ENCODE data around the gene CACNB2.

CACNB2 gene

DNA sequence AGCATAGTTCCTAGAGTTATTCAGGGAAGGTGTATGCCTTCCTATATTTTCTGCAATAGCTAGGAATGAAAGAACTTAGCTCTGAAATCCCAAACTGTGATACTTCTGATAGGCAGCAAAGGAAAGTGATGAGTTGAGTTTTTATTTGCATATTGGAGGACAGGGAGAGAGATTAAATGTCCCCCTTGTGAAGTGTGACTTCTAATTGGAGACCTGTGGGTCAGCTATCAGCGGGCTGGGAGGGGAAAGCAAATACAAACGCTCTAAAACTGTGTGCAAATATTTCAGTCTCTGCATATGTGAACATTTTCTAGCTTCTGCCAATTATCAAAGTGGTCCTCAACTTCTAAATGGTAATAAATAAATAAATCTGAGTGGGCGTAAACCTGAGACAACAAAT is 203.3 kb downstream of the CACNB2 start:
- no peak for DNase-seq

GRCh38 chr10:18345308-18345707 is 205.1 kb downstream of the CACNB2 start:
- DNase-seq, result no peak

DNA sequence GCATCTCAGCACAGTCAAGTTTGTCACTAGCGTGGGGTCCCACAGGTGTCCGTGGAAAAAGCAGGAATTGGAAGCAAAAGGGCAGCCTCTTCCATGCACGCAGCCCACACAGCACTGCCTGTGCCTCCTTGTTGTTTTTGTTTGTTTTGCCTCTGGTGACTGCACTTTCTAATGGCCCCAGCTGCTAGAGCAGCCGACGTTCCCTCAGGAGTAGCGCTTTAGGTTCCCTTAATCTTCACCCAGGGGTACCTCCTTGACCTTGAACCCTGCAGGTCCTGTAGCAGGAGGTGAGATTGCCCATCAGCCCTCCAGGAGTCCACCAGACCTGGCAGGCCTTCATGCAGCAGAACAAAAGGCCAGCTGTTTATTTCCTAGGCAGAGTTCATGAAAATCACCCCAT is 210.1 kb downstream of the CACNB2 start:
- DNase-seq, result no peak

DNA sequence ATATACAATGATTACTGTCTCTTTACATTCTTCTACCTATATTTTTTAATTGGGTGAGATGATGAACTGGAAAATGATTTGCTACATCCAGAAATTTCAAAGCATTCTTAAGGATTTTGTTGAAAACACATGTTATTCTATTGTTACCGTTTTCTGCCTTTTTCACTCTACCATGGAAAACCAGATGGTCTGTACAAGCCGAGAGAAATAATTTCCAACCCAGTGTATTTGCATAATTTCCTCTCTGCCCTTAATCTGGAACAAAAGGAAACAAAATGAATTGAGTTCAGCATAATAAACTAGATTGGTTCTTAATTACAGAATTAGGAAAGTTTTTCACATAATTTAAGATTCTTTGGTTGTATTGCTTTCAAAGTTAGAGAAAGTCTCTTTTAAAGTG is 211.2 kb downstream of the CACNB2 start:
- DNase-seq, result no peak

DNA sequence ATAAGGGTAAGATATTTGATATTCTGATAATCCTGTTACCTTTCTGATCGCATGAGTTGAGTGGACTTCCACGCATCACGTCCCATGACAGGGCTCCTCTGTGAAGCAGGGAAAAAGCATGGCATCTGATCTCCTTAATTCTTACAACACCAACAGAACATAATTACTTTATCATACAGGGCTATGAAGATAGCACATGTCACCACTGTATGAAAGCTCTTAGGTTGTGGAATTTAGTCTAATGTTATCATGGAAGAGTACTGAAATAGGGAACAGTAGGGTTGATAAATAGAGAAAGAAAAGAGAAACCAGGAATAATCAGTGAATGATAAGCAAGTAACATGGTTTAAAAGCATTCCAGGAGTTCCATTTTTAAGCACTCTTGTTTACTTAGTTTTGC is 212.0 kb downstream of the CACNB2 start:
- no peak for DNase-seq

DNA sequence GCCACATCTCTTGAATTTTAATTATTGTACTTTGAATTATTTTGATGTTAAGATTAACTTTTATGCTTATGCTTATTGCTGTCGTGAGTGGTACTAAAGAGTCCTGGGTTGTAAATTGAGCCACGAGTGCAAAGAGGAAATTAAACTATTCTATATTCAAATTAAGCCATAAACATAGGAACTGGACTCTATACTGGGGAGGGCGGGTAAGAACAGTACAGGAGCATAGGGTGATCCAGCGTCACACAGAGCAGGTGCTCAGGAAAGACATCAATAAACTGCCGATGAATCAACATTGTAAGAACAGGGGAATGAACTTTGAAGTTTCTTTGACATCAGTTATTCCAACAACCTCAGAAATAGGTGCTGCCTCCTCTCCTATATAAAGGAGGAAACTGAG is 219.6 kb downstream of the CACNB2 start:
- DNase-seq, result no peak

DNA sequence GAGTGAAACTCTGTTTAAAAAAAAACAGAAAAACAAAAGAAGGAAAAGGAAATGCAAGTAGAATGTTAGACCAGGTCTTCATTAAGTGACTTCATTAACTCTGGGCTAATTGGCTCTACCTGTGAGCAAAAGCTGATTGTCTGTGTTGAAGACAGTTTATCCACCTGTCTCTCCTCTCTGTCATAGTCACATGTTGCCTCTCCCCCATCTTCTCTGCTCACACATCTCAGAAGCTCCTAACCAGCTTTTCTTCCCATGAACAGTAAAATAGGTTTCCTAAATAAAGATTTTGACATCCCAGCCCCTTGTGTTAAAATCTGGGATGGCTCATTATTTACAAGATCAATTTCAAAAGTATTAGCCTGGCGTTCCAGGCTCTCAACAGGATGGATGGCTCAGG is 222.7 kb downstream of the CACNB2 start:
- DNase-seq, result no peak

- DNase-seq, result no peak
These were observed 225.0 kb downstream of the CACNB2 start for GRCh38 chr10:18364987-18365775.

GRCh38 chr10:18367840-18368239 is 227.6 kb downstream of the CACNB2 start:
- no peak for DNase-seq

GRCh38 chr10:18368273-18368672 is 228.0 kb downstream of the CACNB2 start:
- no peak for DNase-seq

DNA sequence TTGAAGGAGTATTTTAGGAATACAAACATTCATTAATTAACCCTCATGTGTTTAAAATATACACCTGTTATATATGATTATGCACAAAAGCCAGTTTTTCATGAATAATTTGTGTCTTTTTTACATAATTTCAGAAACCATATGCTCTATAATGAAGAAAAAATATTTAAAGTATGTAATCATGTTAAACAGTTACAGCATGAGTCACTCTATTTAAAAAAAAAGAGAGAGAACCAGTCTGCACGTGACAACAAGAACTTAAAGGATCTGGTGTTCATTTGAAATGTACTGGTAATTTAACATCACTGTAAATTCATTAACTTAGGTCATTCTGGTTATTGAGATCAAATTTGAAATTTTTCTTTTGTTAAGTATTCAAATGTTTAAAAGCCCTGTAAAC is 228.5 kb downstream of the CACNB2 start:
- no peak for DNase-seq

DNA sequence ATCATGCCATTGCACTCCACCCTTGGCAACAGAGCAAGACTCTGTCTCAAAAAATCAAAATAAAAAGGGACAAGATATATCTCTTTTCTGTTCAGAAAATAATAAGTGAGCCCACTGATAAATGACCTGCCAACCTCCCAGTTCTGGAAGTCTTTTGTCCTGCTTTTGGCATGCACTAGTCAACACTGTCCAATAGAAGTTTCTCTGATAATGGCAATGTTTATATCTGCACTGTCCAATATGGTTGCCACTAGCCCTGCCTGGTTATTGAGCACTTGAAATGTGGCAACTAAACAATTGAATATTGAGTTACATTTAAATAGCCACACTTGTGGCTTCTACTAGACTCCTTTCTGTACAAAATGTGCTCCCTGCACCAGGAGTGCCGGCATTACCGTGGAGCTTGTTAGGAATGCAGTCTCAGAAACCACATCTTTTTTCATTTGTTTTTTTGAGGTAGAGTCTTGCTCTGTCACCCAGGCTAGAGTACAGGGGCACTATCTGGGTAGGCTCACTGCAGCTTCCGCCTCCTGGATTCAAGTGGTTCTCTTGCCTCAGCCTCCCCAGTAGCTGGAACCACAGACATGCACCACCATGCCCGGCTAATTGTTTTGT is 229.7 kb downstream of the CACNB2 start:
- no peak for DNase-seq

DNA sequence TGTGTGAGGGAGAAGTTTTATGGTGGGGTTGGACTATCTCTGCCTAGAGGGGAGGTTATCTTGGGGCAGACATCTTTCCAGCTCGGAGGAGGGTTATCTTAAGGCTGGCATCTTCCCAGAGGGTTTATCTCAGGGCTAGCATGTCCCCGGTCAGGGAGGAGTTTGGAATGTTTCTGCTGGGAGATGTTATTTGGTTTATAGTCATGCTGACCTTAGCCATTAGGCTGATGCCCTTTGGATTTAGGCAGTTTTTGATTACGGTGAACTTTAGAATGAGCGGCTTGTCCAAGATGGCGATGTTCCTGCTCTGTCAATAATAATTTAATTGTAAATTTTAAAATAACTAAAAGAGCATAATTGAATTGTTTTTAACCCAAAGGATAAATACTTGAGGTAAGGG is 236.4 kb downstream of the CACNB2 start:
- no peak for DNase-seq

GRCh38 chr10:18377898-18378297 is 237.7 kb downstream of the CACNB2 start:
- no peak for DNase-seq

DNA sequence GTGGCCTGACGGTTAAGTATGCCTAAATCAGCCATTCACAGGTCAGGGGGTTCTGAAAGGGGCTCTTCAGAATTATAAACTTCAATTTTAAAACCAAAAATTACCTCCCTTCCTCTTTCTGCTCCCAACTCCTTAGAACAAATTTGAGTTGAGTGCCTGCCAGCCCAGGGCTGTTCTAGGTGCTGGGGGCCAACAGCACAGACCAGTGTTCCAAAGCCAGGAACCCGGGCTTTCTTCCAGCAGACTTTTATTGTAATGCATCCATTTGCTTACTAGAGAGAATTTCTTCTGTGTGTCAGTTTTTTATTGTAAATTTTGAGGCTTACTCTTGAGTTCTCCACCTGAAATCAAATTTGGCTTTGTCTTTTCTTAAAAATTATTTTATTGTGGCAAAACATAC is 238.5 kb downstream of the CACNB2 start:
- no peak for DNase-seq

GRCh38 chr10:18381679-18382078 is 241.5 kb downstream of the CACNB2 start:
- DNase-seq, result no peak

DNA sequence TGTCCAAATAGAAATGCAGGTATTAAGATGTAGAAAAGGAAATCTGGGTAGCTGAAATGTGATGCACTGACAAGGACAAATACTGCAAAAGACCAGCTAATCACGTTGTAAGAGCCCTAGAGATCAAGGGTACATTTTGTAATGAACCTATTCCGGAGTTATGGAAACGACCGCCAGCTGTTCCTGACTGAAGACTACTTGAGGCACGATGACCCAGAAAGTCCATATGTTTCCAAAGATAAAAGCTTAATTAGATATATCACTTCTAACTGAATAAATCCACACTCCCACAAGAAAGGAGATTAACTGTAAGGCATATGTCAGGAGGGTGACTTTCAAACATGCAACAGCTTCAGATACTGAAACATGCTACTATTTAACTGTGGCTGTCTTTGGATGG is 257.7 kb downstream of the CACNB2 start:
- no peak for DNase-seq

- DNase-seq, result no peak
These were observed 258.9 kb downstream of the CACNB2 start for GRCh38 chr10:18399158-18399557.

DNA sequence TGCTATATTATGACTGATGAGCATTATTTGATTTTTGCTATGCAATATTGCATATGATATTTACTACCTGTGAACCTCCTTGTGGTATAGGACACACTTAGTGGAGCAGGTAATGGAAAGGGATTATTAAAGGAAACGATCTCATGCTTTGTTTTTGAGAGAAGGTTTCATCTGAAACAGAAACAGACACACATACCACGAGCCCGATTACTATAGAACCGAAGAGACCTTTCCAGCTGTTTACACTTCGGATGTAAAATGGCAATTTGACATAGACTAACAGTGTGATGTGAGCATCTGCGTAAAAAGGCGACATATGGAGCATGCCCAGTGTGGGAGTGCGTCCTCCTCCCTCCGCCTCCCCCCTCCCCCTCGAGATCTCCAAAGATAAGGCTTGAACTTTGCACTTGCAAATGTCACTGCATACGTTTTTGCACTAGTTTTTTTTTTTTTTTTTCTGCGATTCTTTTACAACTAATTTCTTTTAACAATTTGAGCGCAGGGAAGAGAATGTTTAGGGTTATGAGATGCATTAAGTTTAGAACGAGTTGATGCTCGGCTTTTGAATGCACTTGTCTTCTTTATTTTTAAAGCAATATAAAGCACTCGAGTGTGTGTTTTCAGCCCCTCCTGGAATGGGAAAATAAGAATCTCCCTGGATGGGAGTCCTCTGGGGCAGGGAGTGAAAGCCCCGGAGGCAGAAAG is 260.1 kb downstream of the CACNB2 start:
- DNase-seq, result no peak

DNA sequence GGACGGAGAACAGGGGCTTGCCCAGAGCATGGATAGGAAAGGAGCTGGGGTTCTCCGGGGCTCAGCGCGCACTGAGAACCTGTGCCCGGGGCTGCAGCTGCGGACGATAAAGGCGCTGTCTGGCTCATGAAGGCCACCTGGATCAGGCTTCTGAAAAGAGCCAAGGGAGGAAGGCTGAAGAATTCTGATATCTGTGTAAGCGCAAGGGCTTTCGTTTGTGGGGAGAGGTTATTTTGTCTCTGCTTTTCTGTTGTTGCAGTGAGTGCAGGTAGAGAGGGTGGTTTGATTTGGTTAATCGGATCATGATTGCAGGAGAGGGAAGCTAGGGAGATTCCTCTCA is 260.7 kb downstream of the CACNB2 start:
- no peak for DNase-seq

DNA sequence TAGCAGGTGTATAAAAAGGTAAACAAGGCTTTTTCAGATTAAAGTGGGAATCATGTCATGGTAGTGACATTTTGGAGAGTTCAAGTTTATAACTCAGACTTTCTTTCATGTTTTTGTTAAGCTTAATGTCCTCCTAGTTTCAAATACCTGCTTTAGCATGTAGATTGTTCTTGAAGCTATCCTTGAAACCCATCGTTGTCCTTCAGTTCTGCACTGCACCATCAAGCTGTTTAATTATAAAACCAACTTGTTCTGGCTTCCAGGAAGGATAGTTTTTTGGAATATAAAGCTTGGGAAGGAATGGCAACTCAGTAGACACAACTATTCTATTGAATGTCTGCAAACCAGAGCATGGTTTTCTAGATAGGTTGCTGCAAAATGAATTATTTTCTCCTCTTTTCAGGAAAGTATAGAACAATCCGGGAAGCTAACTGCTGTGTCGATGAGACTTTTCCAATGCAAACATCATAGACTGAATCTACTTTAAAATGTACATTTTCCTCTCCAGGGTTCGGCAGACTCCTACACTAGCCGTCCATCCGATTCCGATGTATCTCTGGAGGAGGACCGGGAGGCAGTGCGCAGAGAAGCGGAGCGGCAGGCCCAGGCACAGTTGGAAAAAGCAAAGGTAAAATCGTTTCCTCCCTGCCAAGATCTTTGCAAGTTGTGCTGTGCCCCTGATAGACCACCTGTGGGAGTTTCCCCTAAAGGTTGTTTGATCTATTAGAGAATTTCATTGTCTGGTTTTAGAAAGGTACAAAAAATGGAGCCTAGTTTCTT is 261.4 kb downstream of the CACNB2 start:
- DNase-seq, result no peak

- DNase-seq, result no peak
These were observed 262.6 kb downstream of the CACNB2 start for GRCh38 chr10:18402853-18403252.

- DNase-seq, result no peak
These were observed 264.3 kb downstream of the CACNB2 start for GRCh38 chr10:18404530-18404929.

- no peak for DNase-seq
These were observed 265.9 kb downstream of the CACNB2 start for GRCh38 chr10:18406136-18406535.
